Neuronal stem cell (in vitro differentiated cells): ENCODE results near the gene RSKR.
"Not testable (repeated sequence)": the region's sequence is repeated elsewhere in the genome, so short reads cannot be mapped to it uniquely, and the experiment has no call there.

Source experiments
- DNase-seq: peaks from one replicate; pipeline ENCODE4 v3.0.0-alpha.2; 2013; ENCODE audit warnings: low spot score
- H2AFZ ChIP-seq: one replicate; pipeline ENCODE4 v1.6.1; 2013; ENCODE audit warnings: mild to moderate bottlenecking, low read length, inconsistent platforms
- H2AK5ac ChIP-seq: 2 replicates; pipeline ENCODE4 v1.6.1; 2013; ENCODE audit warnings: low read depth, mild to moderate bottlenecking, inconsistent platforms, low read length, moderate library complexity, mixed read lengths
- H2BK120ac ChIP-seq: 2 replicates; pipeline ENCODE4 v1.6.1; 2013; ENCODE audit warnings: low read depth, mild to moderate bottlenecking, inconsistent platforms, low read length, moderate library complexity, mixed read lengths
- H2BK12ac ChIP-seq: one replicate; pipeline ENCODE4 v1.6.1; 2013; ENCODE audit warnings: low read length, inconsistent platforms
- H2BK15ac ChIP-seq: 2 replicates; pipeline ENCODE4 v1.6.1; 2013; ENCODE audit warnings: mild to moderate bottlenecking, low read length, inconsistent platforms, mixed read lengths
- H2BK5ac ChIP-seq: one replicate; pipeline ENCODE4 v1.6.1; 2013; ENCODE audit warnings: inconsistent platforms, mild to moderate bottlenecking, low read length, moderate library complexity
- H3K14ac ChIP-seq: one replicate; pipeline ENCODE4 v1.6.1; 2013; ENCODE audit warnings: low read length, inconsistent platforms
- H3K18ac ChIP-seq: 2 replicates; pipeline ENCODE4 v1.6.1; 2013; ENCODE audit warnings: low read length, inconsistent platforms
- H3K23ac ChIP-seq: 2 replicates; pipeline ENCODE4 v1.6.1; 2013; ENCODE audit warnings: low read depth, mild to moderate bottlenecking, mixed read lengths, low read length, inconsistent platforms; ENCODE audit not compliant: poor library complexity
- H3K27ac ChIP-seq: replicated peaks from 3 replicates; pipeline ENCODE4 v1.5.1; 2013; ENCODE audit warnings: low read length, inconsistent platforms
- H3K27me3 ChIP-seq, 3 experiments: 2 replicates each; pipeline ENCODE4 v1.6.1; 2013; ENCODE audit warnings: low read length in 3 of 3, mild to moderate bottlenecking in 2 of 3, inconsistent platforms in 1 of 3, low read depth in 1 of 3, mixed read lengths in 1 of 3, moderate library complexity in 1 of 3; ENCODE audit not compliant: control insufficient read depth in 3 of 3, insufficient read depth in 3 of 3
- H3K36me3 ChIP-seq, 2 donors: replicated peaks in 1 of 2; 2 replicates each; pipeline ENCODE4 v1.6.1; 2013; ENCODE audit warnings: low read length in 2 of 2; ENCODE audit not compliant: control insufficient read depth in 2 of 2, insufficient read depth in 2 of 2
- H3K4ac ChIP-seq: 2 replicates; pipeline ENCODE4 v1.6.1; 2013; ENCODE audit warnings: inconsistent platforms, mild to moderate bottlenecking, low read length, moderate library complexity
- H3K4me1 ChIP-seq, 2 donors: 1 replicate in 1 of 2; 2 replicates in 1 of 2; pipeline ENCODE4 v1.6.1; 2013; ENCODE audit warnings: low read length in 2 of 2, low read depth in 1 of 2; ENCODE audit not compliant: control insufficient read depth in 2 of 2, insufficient read depth in 1 of 2
- H3K4me2 ChIP-seq: one replicate; pipeline ENCODE4 v1.6.1; 2013; ENCODE audit warnings: mild to moderate bottlenecking, low read length, inconsistent platforms; ENCODE audit not compliant: insufficient read depth, poor library complexity, severe bottlenecking
- H3K4me3 ChIP-seq, 2 donors: 2 replicates each; pipeline ENCODE4 v1.5.1; 2013; ENCODE audit warnings: low read length in 2 of 2, mild to moderate bottlenecking in 2 of 2, inconsistent platforms in 1 of 2, moderate library complexity in 1 of 2
- H3K79me1 ChIP-seq: one replicate; pipeline ENCODE4 v1.6.1; 2013; ENCODE audit warnings: low read depth, mild to moderate bottlenecking, inconsistent platforms, low read length, moderate library complexity
- H3K9ac ChIP-seq: one replicate; pipeline ENCODE4 v1.6.1; 2013; ENCODE audit warnings: mild to moderate bottlenecking, low read depth, low read length, inconsistent platforms; ENCODE audit not compliant: poor library complexity
- H3K9me3 ChIP-seq, 2 donors: replicated peaks in 1 of 2; 2 replicates each; pipeline versions ENCODE3 to v1.6.1; 2013; ENCODE audit warnings: low read length in 2 of 2, mild to moderate bottlenecking in 2 of 2, inconsistent platforms in 1 of 2, low read depth in 1 of 2, mixed read lengths in 1 of 2, moderate library complexity in 1 of 2; ENCODE audit not compliant: control insufficient read depth in 2 of 2, insufficient read depth in 1 of 2
- H4K8ac ChIP-seq: one replicate; pipeline ENCODE4 v1.6.1; 2013; ENCODE audit warnings: low read depth, mild to moderate bottlenecking, inconsistent platforms, low read length, moderate library complexity
- H4K91ac ChIP-seq: one replicate; pipeline ENCODE4 v1.6.1; 2013; ENCODE audit warnings: low read length, low read depth, mild to moderate bottlenecking, inconsistent platforms; ENCODE audit not compliant: poor library complexity
- WGBS, 2 donors: extraction: QIAGEN DNeasy Blood & Tissue Kit; methylation state at CpG; one replicate each; pipeline ENCODE4 v1.1.7; 2013; ENCODE audit warnings: missing lambda C conversion rate in 2 of 2, mixed read lengths in 1 of 2; ENCODE audit not compliant: insufficient read length in 2 of 2, insufficient replicate concordance in 1 of 2; ENCODE audit errors: extremely low coverage in 2 of 2; 5-methylcytosine and 5-hydroxymethylcytosine counted together

The RSKR gene

DNA sequence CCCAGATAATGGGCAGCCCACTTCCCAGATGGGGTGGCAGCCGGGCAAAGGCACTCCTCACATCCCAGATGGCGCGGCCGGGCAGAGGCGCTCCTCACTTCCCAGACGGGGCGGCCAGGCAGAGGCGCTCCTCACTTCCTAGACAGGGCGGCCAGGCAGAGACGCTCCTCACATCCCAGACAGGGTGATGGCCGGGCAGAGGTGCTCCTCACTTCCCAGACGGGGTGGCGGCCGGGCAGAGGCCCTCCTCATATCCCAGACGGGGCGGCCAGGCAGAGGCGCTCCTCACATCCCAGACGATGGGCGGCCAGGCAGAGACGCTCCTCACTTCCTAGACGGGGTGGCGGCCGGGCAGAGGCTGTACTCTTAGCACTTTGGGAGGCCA is 45.5 kb upstream of the RSKR start:
- not testable (repeated sequence) for H3K23ac ChIP-seq, H4K91ac ChIP-seq, H3K9ac ChIP-seq, DNase-seq, H2BK12ac ChIP-seq, H3K4me1 ChIP-seq, H2BK15ac ChIP-seq, H4K8ac ChIP-seq, H3K9me3 ChIP-seq, H3K27me3 ChIP-seq, H2BK120ac ChIP-seq, H2AK5ac ChIP-seq, H2BK5ac ChIP-seq, H3K4me2 ChIP-seq, H3K4ac ChIP-seq, H2AFZ ChIP-seq, H3K4me3 ChIP-seq, H3K14ac ChIP-seq, H3K18ac ChIP-seq, H3K27ac ChIP-seq
- H3K36me3 ChIP-seq, result peaks cover 22 to 62% of the 10 kb centered on the region in 2 donors
- no CpG with 5 or more reads among the region's 23 CpGs for WGBS, 2 donors
- peaks cover 12% of the 10 kb centered on the region for H3K79me1 ChIP-seq

DNA sequence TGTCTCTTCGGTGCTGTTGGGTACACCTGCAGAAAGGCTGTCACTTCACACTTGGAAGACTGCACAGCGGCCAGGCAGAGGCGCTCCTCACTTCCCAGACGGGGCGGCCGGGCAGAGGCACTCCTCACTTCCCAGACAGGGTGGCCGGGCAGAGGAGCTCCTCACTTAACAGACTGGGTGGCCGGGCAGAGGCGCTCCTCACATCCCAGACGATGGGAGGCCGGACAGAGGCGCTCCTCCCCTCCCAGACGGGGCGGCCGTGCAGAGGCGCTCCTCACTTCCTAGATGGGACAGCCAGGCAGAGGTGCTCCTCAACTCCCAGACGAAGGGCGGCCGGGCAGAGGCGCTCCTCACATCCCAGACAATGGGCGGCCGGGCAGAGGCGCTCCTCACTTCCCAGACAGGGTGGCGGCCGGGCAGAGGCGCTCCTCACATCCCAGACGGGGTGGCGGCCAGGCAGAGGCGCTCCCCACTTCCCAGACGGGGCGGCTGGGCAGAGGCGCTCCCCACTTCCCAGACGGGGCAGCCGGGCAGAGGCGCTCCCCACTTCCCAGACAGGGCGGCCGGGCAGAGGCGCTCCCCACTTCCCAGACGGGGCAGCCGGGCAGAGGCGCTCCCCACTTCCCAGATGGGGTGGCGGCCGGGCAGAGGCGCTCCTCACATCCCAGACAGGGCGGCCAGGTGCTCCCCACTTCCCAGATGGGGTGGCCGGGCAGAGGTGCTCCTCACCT is 44.9 kb upstream of the RSKR start:
- not testable (repeated sequence) for H2BK5ac ChIP-seq, H3K4me1 ChIP-seq, H2BK12ac ChIP-seq, H3K14ac ChIP-seq, H3K18ac ChIP-seq, H3K4ac ChIP-seq, H4K91ac ChIP-seq, H3K27ac ChIP-seq, H2BK15ac ChIP-seq, H2BK120ac ChIP-seq, H3K4me3 ChIP-seq, H2AK5ac ChIP-seq, H3K23ac ChIP-seq, H3K9me3 ChIP-seq, H3K9ac ChIP-seq, H3K27me3 ChIP-seq, H2AFZ ChIP-seq, H4K8ac ChIP-seq, H3K4me2 ChIP-seq, DNase-seq
- no CpG with 5 or more reads among the region's 46 CpGs for WGBS, 2 donors
- Histone ChIP-seq H3K79me1 (peaks cover 12% of the 10 kb centered on the region), H3K36me3 (peaks cover 23 to 64% of the 10 kb centered on the region in 2 donors)

DNA sequence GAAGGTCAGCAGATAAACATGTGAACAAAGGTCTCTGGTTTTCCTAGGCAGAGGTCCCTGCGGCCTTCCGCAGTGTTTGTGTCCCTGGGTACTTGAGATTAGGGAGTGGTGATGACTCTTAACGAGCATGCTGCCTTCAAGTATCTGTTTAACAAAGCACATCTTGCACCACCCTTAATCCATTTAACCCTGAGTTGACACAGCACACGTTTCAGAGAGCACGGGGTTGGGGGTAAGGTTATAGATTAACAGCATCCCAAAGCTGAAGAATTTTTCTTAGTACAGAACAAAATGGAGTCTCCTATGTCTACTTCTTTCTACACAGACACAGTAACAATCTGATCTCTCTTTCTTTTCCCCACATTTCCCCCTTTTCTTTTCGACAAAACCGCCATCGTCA is 44.4 kb upstream of the RSKR start:
- H3K27ac ChIP-seq, H3K18ac ChIP-seq, H4K91ac ChIP-seq, H3K4me1 ChIP-seq, H4K8ac ChIP-seq, H3K4me2 ChIP-seq, H3K4ac ChIP-seq, H3K4me3 ChIP-seq, H2AFZ ChIP-seq, H3K9me3 ChIP-seq, H3K9ac ChIP-seq, H2BK12ac ChIP-seq, H2BK15ac ChIP-seq, H2BK120ac ChIP-seq, H2AK5ac ChIP-seq, H2BK5ac ChIP-seq, H3K23ac ChIP-seq, H3K14ac ChIP-seq, DNase-seq, H3K27me3 ChIP-seq: not testable (repeated sequence)
- H3K36me3 ChIP-seq, result peaks cover 25 to 62% of the 10 kb centered on the region in 2 donors
- peaks cover 14% of the 10 kb centered on the region for H3K79me1 ChIP-seq
- WGBS, 2 donors, result no CpG with 5 or more reads among the region's 8 CpGs

DNA sequence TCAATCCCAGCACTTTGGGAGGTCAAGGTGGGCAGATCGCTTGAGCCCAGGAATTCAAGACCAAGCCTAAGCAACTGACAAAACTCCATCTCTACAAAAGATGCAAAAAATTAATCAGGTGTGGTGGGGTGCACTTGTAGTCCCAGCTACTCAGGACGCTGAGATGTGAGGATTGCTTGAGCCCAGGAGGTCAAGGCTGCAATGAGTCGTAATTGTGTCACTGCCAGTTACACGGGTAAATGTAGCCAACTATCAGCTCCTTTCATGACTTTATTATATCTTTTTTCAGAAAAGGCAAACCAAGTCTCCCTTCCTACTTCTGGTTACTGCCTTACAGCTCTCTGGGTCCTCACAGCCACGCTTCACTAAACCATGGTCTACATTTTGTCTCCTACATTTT is 43.8 kb upstream of the RSKR start:
- no CpG with 5 or more reads among the region's 5 CpGs for WGBS, 2 donors
- Histone ChIP-seq H3K18ac (no peak overlapping the region), H3K36me3 (peaks cover 25 to 67% of the 10 kb centered on the region in 2 donors)

More for the DNA sequence above, 43.8 kb upstream of the RSKR start:
- Histone ChIP-seq H2AFZ (no peak overlapping the region), H3K9ac (no peak overlapping the region), H3K27ac (no peak overlapping the region), H3K27me3 (no peaks in the 10 kb centered on the region), H2BK15ac (no peak overlapping the region), H4K91ac (no peak overlapping the region), H2BK120ac (no peak overlapping the region), H3K14ac (no peak overlapping the region), H2AK5ac (no peak overlapping the region), H3K4ac (no peak overlapping the region), H3K23ac (no peak overlapping the region), H3K4me1 (peaks cover 0 to 2% of the 10 kb centered on the region in 2 donors), H3K4me2 (no peak overlapping the region), H3K79me1 (peaks cover 14% of the 10 kb centered on the region), H3K9me3 (peaks cover 4 to 9% of the 10 kb centered on the region in 2 donors), H3K4me3 (no peak overlapping the region), H2BK5ac (no peak overlapping the region), H2BK12ac (no peak overlapping the region), H4K8ac (no peak overlapping the region)
- DNase-seq, result no peak
